ENCODE data around the gene SEBOX. TPM values are rescaled to one million over a fixed set of nuclear protein-coding genes. Genes with fewer than 3 reads are reported as not detected.

The SEBOX gene
- polyA plus RNA-seq, 2 of the 4 experiments (the other 2 are of a cell fraction): not detected

GRCh38 chr17:28350271-28350670, 14.7 kb downstream of the SEBOX start:
- ATAC-seq: no peak
- ChIA-PET POLR2A (interaction anchor here (0.9 kb wide), 1 partner anchor 15 kb away, joined by 3 read pairs; the partner anchor contains the start of genes IFT20 and TNFAIP1), CTCF (interaction anchor here (2.1 kb wide), 1 partner anchor 14 kb away, joined by 8 read pairs; the partner anchor contains the start of genes IFT20 and TNFAIP1)
- H3K4me3 ChIP-seq: no peak overlapping the region
- WGBS (ENCODE audit: missing lambda C conversion rate): 91% methylated on average over 7 of the region's 7 CpGs
- no peak overlapping the region for H3K4me2 ChIP-seq
- FAIRE-seq: no peak
- TF ChIP-seq, protein P1, sequence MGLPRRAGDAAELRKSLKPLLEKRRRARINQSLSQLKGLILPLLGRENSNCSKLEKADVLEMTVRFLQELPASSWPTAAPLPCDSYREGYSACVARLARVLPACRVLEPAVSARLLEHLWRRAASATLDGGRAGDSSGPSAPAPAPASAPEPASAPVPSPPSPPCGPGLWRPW (IDR thresholded peaks at IDR 0.05): no peak
- no peaks in the 10 kb centered on the region for H3K4me1 ChIP-seq
- no peak overlapping the region for H3K27ac ChIP-seq
- DNase-seq (ENCODE audit: low read depth in 1 of 2, low spot score in 1 of 2): no peak
- no peaks in the 10 kb centered on the region for H3K9me3 ChIP-seq

DNA sequence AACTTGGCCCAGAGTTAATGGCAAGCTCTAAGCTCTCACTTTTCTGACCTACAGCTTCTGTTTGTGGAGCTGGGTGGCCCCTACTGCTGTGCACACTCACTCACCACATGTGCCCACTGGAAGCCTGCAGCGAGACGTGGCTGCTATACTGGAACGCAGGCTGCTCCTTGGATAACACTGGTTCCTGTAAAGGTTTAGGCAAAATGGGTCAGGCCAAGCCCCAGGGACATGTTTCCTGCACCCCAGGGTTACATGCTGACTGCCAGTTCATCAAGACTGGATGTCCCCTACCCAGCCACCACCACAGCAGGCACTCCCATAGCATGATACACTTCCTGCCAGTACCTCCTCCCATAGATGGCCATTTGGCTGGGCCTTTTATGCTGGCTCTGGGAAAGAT, 16.0 kb downstream of the SEBOX start:
- CTCF ChIA-PET: interaction anchor here (1.0 to 4.8 kb wide), 4 partner anchors 12 to 117 kb away, joined by 3 to 41 read pairs (median 4); partner anchors contain the start of genes IFT20 and TNFAIP1
- no peak for DNase-seq (ENCODE audit: low read depth in 1 of 2, low spot score in 1 of 2)
- 72% methylated on average over 3 of the region's 3 CpGs for WGBS (ENCODE audit: missing lambda C conversion rate)

More for the DNA sequence above, 16.0 kb downstream of the SEBOX start:
- Histone ChIP-seq H3K27ac (no peak overlapping the region), H3K9me3 (no peaks in the 10 kb centered on the region), H3K4me3 (no peak overlapping the region), H3K4me1 (no peaks in the 10 kb centered on the region), H3K4me2 (no peak overlapping the region)
- ATAC-seq (peak in 1 of 2 experiments; percentile 5; a peak in 1 of 6 replicates), FAIRE-seq (no peak)
- TF ChIP-seq, protein P2, sequence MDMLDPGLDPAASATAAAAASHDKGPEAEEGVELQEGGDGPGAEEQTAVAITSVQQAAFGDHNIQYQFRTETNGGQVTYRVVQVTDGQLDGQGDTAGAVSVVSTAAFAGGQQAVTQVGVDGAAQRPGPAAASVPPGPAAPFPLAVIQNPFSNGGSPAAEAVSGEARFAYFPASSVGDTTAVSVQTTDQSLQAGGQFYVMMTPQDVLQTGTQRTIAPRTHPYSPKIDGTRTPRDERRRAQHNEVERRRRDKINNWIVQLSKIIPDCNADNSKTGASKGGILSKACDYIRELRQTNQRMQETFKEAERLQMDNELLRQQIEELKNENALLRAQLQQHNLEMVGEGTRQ (IDR thresholded peaks at IDR 0.05): no peak
- TF ChIP-seq ELK1 (IDR thresholded peaks at IDR 0.05; ENCODE audit: low read depth, low read length): no peak
- no peak for TF ChIP-seq ZNF302 (CRISPR knock-in tag; IDR thresholded peaks at IDR 0.05)
- TF ChIP-seq NFE2L2 (conservative IDR thresholded peaks at IDR 0.05; ENCODE audit: low read length): no peak
- no peak for TF ChIP-seq ZFP36 (IDR thresholded peaks at IDR 0.05; ENCODE audit: borderline replicate concordance, partially characterized antibody)
- TF ChIP-seq BCL3 (IDR thresholded peaks at IDR 0.05): no peak
- TF ChIP-seq KDM1A (IDR thresholded peaks at IDR 0.05; ENCODE audit: low read depth): no peak
- TF ChIP-seq JUN (IDR thresholded peaks at IDR 0.05): no peak
- no peak for TF ChIP-seq PHF8 (IDR thresholded peaks at IDR 0.05; ENCODE audit: borderline replicate concordance, low read depth)
- no peak for TF ChIP-seq CEBPB (IDR thresholded peaks at IDR 0.05)
- no peak for TF ChIP-seq RFX5 (IDR thresholded peaks at IDR 0.05)
- no peak for TF ChIP-seq ZC3H11A (IDR thresholded peaks at IDR 0.05)
- TF ChIP-seq, protein P3, sequence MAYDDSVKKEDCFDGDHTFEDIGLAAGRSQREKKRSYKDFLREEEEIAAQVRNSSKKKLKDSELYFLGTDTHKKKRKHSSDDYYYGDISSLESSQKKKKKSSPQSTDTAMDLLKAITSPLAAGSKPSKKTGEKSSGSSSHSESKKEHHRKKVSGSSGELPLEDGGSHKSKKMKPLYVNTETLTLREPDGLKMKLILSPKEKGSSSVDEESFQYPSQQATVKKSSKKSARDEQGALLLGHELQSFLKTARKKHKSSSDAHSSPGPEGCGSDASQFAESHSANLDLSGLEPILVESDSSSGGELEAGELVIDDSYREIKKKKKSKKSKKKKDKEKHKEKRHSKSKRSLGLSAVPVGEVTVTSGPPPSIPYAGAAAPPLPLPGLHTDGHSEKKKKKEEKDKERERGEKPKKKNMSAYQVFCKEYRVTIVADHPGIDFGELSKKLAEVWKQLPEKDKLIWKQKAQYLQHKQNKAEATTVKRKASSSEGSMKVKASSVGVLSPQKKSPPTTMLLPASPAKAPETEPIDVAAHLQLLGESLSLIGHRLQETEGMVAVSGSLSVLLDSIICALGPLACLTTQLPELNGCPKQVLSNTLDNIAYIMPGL (CRISPR knock-in tag; IDR thresholded peaks at IDR 0.05; ENCODE audit: borderline replicate concordance): no peak
- TF ChIP-seq MAFK (IDR thresholded peaks at IDR 0.05; ENCODE audit: partially characterized antibody): no peak
- TF ChIP-seq, protein P4, sequence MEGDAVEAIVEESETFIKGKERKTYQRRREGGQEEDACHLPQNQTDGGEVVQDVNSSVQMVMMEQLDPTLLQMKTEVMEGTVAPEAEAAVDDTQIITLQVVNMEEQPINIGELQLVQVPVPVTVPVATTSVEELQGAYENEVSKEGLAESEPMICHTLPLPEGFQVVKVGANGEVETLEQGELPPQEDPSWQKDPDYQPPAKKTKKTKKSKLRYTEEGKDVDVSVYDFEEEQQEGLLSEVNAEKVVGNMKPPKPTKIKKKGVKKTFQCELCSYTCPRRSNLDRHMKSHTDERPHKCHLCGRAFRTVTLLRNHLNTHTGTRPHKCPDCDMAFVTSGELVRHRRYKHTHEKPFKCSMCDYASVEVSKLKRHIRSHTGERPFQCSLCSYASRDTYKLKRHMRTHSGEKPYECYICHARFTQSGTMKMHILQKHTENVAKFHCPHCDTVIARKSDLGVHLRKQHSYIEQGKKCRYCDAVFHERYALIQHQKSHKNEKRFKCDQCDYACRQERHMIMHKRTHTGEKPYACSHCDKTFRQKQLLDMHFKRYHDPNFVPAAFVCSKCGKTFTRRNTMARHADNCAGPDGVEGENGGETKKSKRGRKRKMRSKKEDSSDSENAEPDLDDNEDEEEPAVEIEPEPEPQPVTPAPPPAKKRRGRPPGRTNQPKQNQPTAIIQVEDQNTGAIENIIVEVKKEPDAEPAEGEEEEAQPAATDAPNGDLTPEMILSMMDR (IDR thresholded peaks at IDR 0.05): no peak
- TF ChIP-seq HOXB13 (CRISPR knock-in tag; IDR thresholded peaks at IDR 0.05; ENCODE audit: low read depth): no peak
- no peak; the same call in 1 of the 2 replicates for TF ChIP-seq POLR2AphosphoS2 (conservative IDR thresholded peaks at IDR 0.05; ENCODE audit: low read length)
- TF ChIP-seq RAD21 (conservative IDR thresholded peaks at IDR 0.05 in 1 of 2, IDR thresholded peaks at IDR 0.05 in 1 of 2): no peak
- TF ChIP-seq RCOR1 (IDR thresholded peaks at IDR 0.05; ENCODE audit: low read depth, low read length): no peak
- no peak for TF ChIP-seq MYC (IDR thresholded peaks at IDR 0.05; ENCODE audit: borderline replicate concordance, low read length)
- POLR2A ChIA-PET: interaction anchor here (1.3 kb wide), 1 partner anchor 8 kb away, joined by 12 read pairs; the partner anchor contains the start of gene POLDIP2

Measured in A549 (cell line).